Measurements from ENCODE around the gene EML3. TPM values are rescaled to one million over a fixed set of nuclear protein-coding genes. Genes with fewer than 3 reads are reported as not detected.
A peak's percentile ranks its signal among the peaks of the same experiment; 100 is the strongest.
"Not testable (repeated sequence)": the region's sequence is repeated elsewhere in the genome, so short reads cannot be mapped to it uniquely, and the experiment has no call there.

EML3 gene
- total RNA-seq, 2 donors from 2014 or later = 132 to 148 TPM

DNA sequence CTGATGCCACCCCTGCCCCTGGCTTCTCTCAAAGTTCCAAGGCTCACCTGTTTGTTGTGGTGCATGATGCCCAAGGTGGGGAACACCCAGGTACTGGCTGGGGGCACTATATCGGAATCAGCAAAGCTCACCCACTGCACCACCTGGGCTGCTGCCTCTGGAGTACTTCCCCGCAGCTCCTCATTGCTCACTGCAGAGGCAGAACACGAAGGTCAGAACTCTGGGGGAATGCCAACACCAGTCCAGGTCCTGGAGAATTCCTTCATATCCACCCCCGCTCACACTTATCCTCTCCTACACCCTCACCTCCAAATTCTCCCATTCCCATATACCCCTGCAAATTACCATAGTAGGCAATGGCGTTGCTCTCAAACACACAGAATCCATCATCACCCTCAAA lies 41.1 kb downstream of the EML3 start:
- Mint-ChIP-seq H3K36me3 (ENCODE audit: insufficient read depth in 2 of 2) (peaks cover 28 to 59% of the 10 kb centered on the region in 2 donors), H3K4me3 (peak overlapping the region; percentile 92 to 100), H3K4me1 (ENCODE audit: low read depth) (peaks cover 76% of the 10 kb centered on the region), H3K27ac (peak overlapping the region; percentile 99)
- not testable (repeated sequence) for H3K9me3 Mint-ChIP-seq; ATAC-seq (replicated peaks in 1 of 2); DNase-seq; H3K27me3 Mint-ChIP-seq (ENCODE audit: low read depth)

DNA sequence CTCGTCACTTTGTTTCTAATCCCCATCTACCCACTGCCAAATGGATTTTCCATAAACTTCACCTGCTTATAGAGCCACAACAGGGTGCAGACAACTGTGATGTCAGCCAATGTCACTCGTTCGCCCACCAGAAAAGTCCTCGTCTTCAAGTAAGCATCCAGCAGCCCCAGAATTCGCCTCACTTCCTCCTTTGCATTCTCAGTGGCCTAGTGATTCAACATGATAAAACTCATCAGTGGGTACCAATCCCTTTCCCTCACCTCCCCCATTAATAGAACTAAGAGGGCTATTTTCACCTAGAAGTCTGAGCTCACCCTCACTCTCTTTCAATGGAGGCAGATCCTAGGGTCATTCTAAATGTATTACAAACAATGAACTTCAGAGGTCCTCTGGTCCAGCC lies 41.7 kb downstream of the EML3 start:
- H3K27ac Mint-ChIP-seq = peak overlapping the region; percentile 99
- H3K27me3 Mint-ChIP-seq (ENCODE audit: low read depth); DNase-seq; ATAC-seq (replicated peaks in 1 of 2); H3K9me3 Mint-ChIP-seq: not testable (repeated sequence)
- H3K36me3 Mint-ChIP-seq (ENCODE audit: insufficient read depth in 2 of 2) = peaks cover 32 to 65% of the 10 kb centered on the region in 2 donors
- peaks cover 82% of the 10 kb centered on the region for H3K4me1 Mint-ChIP-seq (ENCODE audit: low read depth)
- H3K4me3 Mint-ChIP-seq = peak overlapping the region; percentile 92 to 100

GRCh38 chr11:62569611-62570010 lies 43.0 kb downstream of the EML3 start:
- Mint-ChIP-seq H3K36me3 (ENCODE audit: insufficient read depth in 2 of 2) (peaks cover 31 to 71% of the 10 kb centered on the region in 2 donors), H3K9me3 (no peaks in the 10 kb centered on the region), H3K4me3 (peak overlapping the region; percentile 7 to 22), H3K27ac (peak overlapping the region; percentile 45), H3K4me1 (ENCODE audit: low read depth) (peaks cover 75% of the 10 kb centered on the region), H3K27me3 (ENCODE audit: low read depth) (no peaks in the 10 kb centered on the region)
- DNase-seq (no peak), ATAC-seq (replicated peaks in 1 of 2) (no peak)

- Mint-ChIP-seq H3K27me3 (ENCODE audit: low read depth) (no peaks in the 10 kb centered on the region), H3K4me1 (ENCODE audit: low read depth) (peaks cover 76% of the 10 kb centered on the region), H3K4me3 (peak overlapping the region; percentile 17 to 50), H3K9me3 (no peaks in the 10 kb centered on the region), H3K36me3 (ENCODE audit: insufficient read depth in 2 of 2) (peaks cover 25 to 53% of the 10 kb centered on the region in 2 donors), H3K27ac (peak overlapping the region; percentile 95)
- ATAC-seq (replicated peaks in 1 of 2) = peak; percentile 15 to 47
- no peak for DNase-seq
Observed at GRCh38 chr11:62567018-62567633, 45.4 kb downstream of the EML3 start.

DNA sequence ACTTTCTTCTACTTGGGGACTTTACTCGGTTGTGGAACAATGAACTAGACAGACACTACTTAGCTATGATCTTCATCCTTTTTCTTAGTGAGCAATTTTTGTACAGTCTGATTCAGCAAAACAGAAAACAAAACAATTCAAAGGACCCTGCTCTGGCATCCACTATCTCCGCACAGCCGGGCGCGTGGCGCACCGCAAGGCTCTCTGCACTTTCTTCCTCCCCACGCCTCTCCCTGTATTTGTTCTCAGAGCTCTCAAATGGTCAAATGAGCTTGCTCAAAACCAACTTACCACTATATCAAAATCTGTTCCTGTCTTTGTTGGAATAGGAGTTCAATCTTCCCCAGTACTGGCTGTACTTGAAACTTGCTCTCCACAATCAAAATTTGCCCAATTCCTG lies 46.3 kb downstream of the EML3 start:
- peaks cover 20 to 46% of the 10 kb centered on the region in 2 donors for H3K36me3 Mint-ChIP-seq (ENCODE audit: insufficient read depth in 2 of 2)
- no peaks in the 10 kb centered on the region for H3K27me3 Mint-ChIP-seq (ENCODE audit: low read depth)
- ATAC-seq (replicated peaks in 1 of 2) (no peak), DNase-seq (no peak)
- H3K27ac Mint-ChIP-seq = peak overlapping the region; percentile 95
- peak overlapping the region in 1 of 2 donors; percentile 9 for H3K4me3 Mint-ChIP-seq
- peaks cover 72% of the 10 kb centered on the region for H3K4me1 Mint-ChIP-seq (ENCODE audit: low read depth)
- H3K9me3 Mint-ChIP-seq = no peaks in the 10 kb centered on the region

- H3K9me3 Mint-ChIP-seq = no peaks in the 10 kb centered on the region
- DNase-seq (no peak), ATAC-seq (replicated peaks in 1 of 2) (no peak)
- H3K4me3 Mint-ChIP-seq = no peak overlapping the region
- H3K36me3 Mint-ChIP-seq (ENCODE audit: insufficient read depth in 2 of 2) = peaks cover 14 to 37% of the 10 kb centered on the region in 2 donors
- H3K4me1 Mint-ChIP-seq (ENCODE audit: low read depth) = peaks cover 72% of the 10 kb centered on the region
- no peaks in the 10 kb centered on the region for H3K27me3 Mint-ChIP-seq (ENCODE audit: low read depth)
- H3K27ac Mint-ChIP-seq = peak overlapping the region; percentile 76
Observed at GRCh38 chr11:62565100-62565802, 47.3 kb downstream of the EML3 start.

GRCh38 chr11:62561677-62562230 lies 50.8 kb downstream of the EML3 start:
- H3K4me1 Mint-ChIP-seq (ENCODE audit: low read depth) = peaks cover 75% of the 10 kb centered on the region

GRCh38 chr11:62560566-62561103 lies 51.9 kb downstream of the EML3 start:
- H3K27me3 Mint-ChIP-seq (ENCODE audit: low read depth) = no peaks in the 10 kb centered on the region
- H3K27ac Mint-ChIP-seq = peak overlapping the region; percentile 63
- no peak overlapping the region for H3K4me3 Mint-ChIP-seq
- ATAC-seq (replicated peaks in 1 of 2) = peak in 1 of 2 donors; percentile 20
- DNase-seq = peak; percentile 75 to 77
- H3K4me1 Mint-ChIP-seq (ENCODE audit: low read depth) = peaks cover 75% of the 10 kb centered on the region
- H3K36me3 Mint-ChIP-seq (ENCODE audit: insufficient read depth in 2 of 2) = peaks cover 6 to 22% of the 10 kb centered on the region in 2 donors
- no peaks in the 10 kb centered on the region for H3K9me3 Mint-ChIP-seq

More at GRCh38 chr11:62561677-62562230, 50.8 kb downstream of the EML3 start:
- not testable (repeated sequence) for ATAC-seq (replicated peaks in 1 of 2); H3K4me3 Mint-ChIP-seq; H3K27me3 Mint-ChIP-seq (ENCODE audit: low read depth); DNase-seq; H3K9me3 Mint-ChIP-seq
- peak overlapping the region; percentile 87 for H3K27ac Mint-ChIP-seq
- peaks cover 10 to 31% of the 10 kb centered on the region in 2 donors for H3K36me3 Mint-ChIP-seq (ENCODE audit: insufficient read depth in 2 of 2)

DNA sequence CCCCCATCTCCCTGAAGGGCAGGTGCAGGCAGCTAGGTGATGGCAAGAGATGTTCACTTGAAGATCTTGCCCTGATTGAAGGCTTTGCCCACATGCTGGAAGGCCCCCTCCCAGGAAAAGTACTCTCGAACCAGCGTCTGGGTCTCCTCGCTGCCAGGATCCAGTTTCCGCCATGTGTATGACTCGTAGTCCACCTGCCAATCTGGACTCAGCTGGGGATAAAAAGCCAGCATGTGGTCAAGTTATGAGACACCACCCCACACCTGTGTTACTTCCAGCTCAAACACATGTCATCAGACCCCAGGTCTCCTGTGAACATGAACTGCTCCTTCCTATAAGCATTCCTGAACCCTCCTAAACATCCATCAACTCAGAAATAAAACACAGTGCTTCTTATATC lies 52.9 kb downstream of the EML3 start:
- H3K9me3 Mint-ChIP-seq; H3K27me3 Mint-ChIP-seq (ENCODE audit: low read depth); ATAC-seq (replicated peaks in 1 of 2); DNase-seq: not testable (repeated sequence)
- Mint-ChIP-seq H3K27ac (peak overlapping the region; percentile 63), H3K4me3 (peak overlapping the region in 1 of 2 donors; percentile 67), H3K36me3 (ENCODE audit: insufficient read depth in 2 of 2) (peaks cover 4 to 15% of the 10 kb centered on the region in 2 donors), H3K4me1 (ENCODE audit: low read depth) (peaks cover 82% of the 10 kb centered on the region)

- no peak for DNase-seq
- no peaks in the 10 kb centered on the region for H3K27me3 Mint-ChIP-seq (ENCODE audit: low read depth)
- ATAC-seq (replicated peaks in 1 of 2) = no peak
- peak overlapping the region; percentile 13 to 67 for H3K4me3 Mint-ChIP-seq
- H3K36me3 Mint-ChIP-seq (ENCODE audit: insufficient read depth in 2 of 2) = peaks cover 4 to 15% of the 10 kb centered on the region in 2 donors
- H3K9me3 Mint-ChIP-seq = no peaks in the 10 kb centered on the region
- H3K4me1 Mint-ChIP-seq (ENCODE audit: low read depth) = peaks cover 86% of the 10 kb centered on the region
- H3K27ac Mint-ChIP-seq = peak overlapping the region; percentile 63
Observed at GRCh38 chr11:62559204-62559603, 53.4 kb downstream of the EML3 start.

- H3K27ac Mint-ChIP-seq = peak overlapping the region; percentile 85
- H3K4me3 Mint-ChIP-seq = no peak overlapping the region
- no peak for ATAC-seq (replicated peaks in 1 of 2)
- H3K4me1 Mint-ChIP-seq (ENCODE audit: low read depth) = peaks cover 86% of the 10 kb centered on the region
- DNase-seq = no peak
- no peaks in the 10 kb centered on the region for H3K27me3 Mint-ChIP-seq (ENCODE audit: low read depth)
- H3K9me3 Mint-ChIP-seq = no peaks in the 10 kb centered on the region
- H3K36me3 Mint-ChIP-seq (ENCODE audit: insufficient read depth in 2 of 2) = peaks cover 4 to 15% of the 10 kb centered on the region in 2 donors
Observed at GRCh38 chr11:62558669-62559068, 53.9 kb downstream of the EML3 start.

DNA sequence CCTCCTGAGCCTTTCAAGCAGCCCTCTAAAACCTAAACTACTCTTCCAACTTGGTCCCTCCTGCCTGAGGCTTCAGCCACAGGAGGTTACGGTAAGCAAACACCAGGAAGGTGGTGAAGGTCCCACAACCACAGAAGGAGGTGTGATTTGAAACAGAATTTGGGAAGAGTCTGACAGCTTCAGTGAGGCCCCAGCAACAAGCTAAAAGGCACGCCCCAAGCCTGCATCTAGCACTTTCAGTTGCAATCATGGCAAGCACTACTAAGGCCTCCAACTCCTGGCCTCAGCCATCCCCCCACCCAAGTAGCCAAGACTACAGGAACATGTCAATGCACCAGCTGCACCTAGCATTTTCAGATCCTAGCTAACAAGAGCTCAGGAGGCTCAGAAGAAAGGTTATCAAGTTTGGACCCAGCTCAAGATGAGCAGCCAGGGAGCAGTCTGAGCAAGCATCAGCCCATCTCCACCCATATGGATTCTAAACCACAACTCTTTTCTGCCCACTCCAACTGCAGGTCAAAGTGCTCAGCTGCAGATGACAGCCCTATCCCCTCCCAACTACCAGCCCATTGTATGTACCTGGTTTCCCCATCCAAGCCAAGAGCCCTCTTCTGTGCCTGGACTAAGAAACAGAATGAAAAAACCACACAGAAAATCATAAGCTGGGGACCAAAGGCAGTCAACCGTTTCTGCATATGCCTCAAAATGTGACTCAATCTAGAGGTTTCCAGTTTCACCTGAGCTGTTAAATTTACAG lies 55.5 kb downstream of the EML3 start:
- peak; percentile 43 to 52 for ATAC-seq (replicated peaks in 1 of 2)
- H3K4me3 Mint-ChIP-seq = peak overlapping the region; percentile 80 to 93
- H3K4me1 Mint-ChIP-seq (ENCODE audit: low read depth) = peaks cover 94% of the 10 kb centered on the region
- peak overlapping the region; percentile 85 for H3K27ac Mint-ChIP-seq
- no peaks in the 10 kb centered on the region for H3K27me3 Mint-ChIP-seq (ENCODE audit: low read depth)
- peak; percentile 72 to 80 for DNase-seq
- peaks cover 4 to 14% of the 10 kb centered on the region in 2 donors for H3K36me3 Mint-ChIP-seq (ENCODE audit: insufficient read depth in 2 of 2)
- no peaks in the 10 kb centered on the region for H3K9me3 Mint-ChIP-seq
